Renal pelvis (tissue), 12 donors: Measurements from ENCODE around the gene RIOK1. TPM values are rescaled to one million over a fixed set of nuclear protein-coding genes. Genes with fewer than 3 reads are reported as not detected.
"Not testable (repeated sequence)": the region's sequence is repeated elsewhere in the genome, so short reads cannot be mapped to it uniquely, and the experiment has no call there.

Experiments
- DNase-seq: peaks from one replicate; pipeline ENCODE4 v3.0.0-alpha.2; 2013
- long read RNA-seq, 16 experiments: transcript quantifications; one replicate each; lab custom pipeline, GENCODE V29; 2026
- polyA plus RNA-seq, 3 donors: library from polyadenylated mRNA; unstranded; fragments of 120-200 nt; gene quantifications; one replicate each; pipeline ENCODE4 v1.2.1, GENCODE V29; 2013; ENCODE audit not compliant: insufficient read length in 3 of 3

Gene RIOK1
- 10 to 100 TPM; 28.4 to 34.3 (median 33.4) TPM for polyA plus RNA-seq
- long read RNA-seq, donor 1, partial matches to known transcripts = 0 of 3 reads
- long read RNA-seq, donor 1, other reads (novel, unspliced or antisense) = 0 of 3 reads
- long read RNA-seq, donor 2, transcript RIOK1-202 (17 exons, 2,810 nt) = major isoform, 7 of 13 reads
- long read RNA-seq, donor 2, partial matches to known transcripts = 6 of 13 reads
- long read RNA-seq, donor 2, other reads (novel, unspliced or antisense) = 0 of 13 reads
- long read RNA-seq, donor 3, partial matches to known transcripts = 0 of 3 reads
- long read RNA-seq, donor 3, other reads (novel, unspliced or antisense) = 0 of 3 reads
- long read RNA-seq, donor 4, transcript RIOK1-202 (17 exons, 2,810 nt) = major isoform, 6 of 6 reads
- long read RNA-seq, donor 4, partial matches to known transcripts = 0 of 6 reads
- long read RNA-seq, donor 4, other reads (novel, unspliced or antisense) = 0 of 6 reads
- long read RNA-seq, donor 5, partial matches to known transcripts = 0 of 1 reads
- long read RNA-seq, donor 5, other reads (novel, unspliced or antisense) = 0 of 1 reads
- long read RNA-seq, donor 6, transcript RIOK1-202 (17 exons, 2,810 nt) = major isoform, 8 of 20 reads
- long read RNA-seq, donor 6, partial matches to known transcripts = 12 of 20 reads
- long read RNA-seq, donor 6, other reads (novel, unspliced or antisense) = 0 of 20 reads
- long read RNA-seq, donor 7, partial matches to known transcripts = 22 of 23 reads
- long read RNA-seq, donor 7, other reads (novel, unspliced or antisense) = 0 of 23 reads
- long read RNA-seq, donor 8, partial matches to known transcripts = 0 of 4 reads
- long read RNA-seq, donor 8, other reads (novel, unspliced or antisense) = 0 of 4 reads
- long read RNA-seq, donor 9, partial matches to known transcripts = 0 of 3 reads
- long read RNA-seq, donor 9, other reads (novel, unspliced or antisense) = 0 of 3 reads
- long read RNA-seq, donor 10, partial matches to known transcripts = 0 of 3 reads
- long read RNA-seq, donor 10, other reads (novel, unspliced or antisense) = 0 of 3 reads
- long read RNA-seq, donor 11, transcript RIOK1-202 (17 exons, 2,810 nt) = major isoform, 5 of 11 reads
- long read RNA-seq, donor 11, partial matches to known transcripts = 6 of 11 reads
- long read RNA-seq, donor 11, other reads (novel, unspliced or antisense) = 0 of 11 reads
- long read RNA-seq, donor 12, transcript RIOK1-202 (17 exons, 2,810 nt) = major isoform, 8 of 15 reads
- long read RNA-seq, donor 12, partial matches to known transcripts = 7 of 15 reads
- long read RNA-seq, donor 12, other reads (novel, unspliced or antisense) = 0 of 15 reads
- long read RNA-seq, donor 13, partial matches to known transcripts = 5 of 6 reads
- long read RNA-seq, donor 13, other reads (novel, unspliced or antisense) = 0 of 6 reads
- long read RNA-seq, donor 14, transcript RIOK1-202 (17 exons, 2,810 nt) = major isoform, 6 of 26 reads
- long read RNA-seq, donor 14, partial matches to known transcripts = 20 of 26 reads
- long read RNA-seq, donor 14, other reads (novel, unspliced or antisense) = 0 of 26 reads
- long read RNA-seq, donor 15, transcript RIOK1-202 (17 exons, 2,810 nt) = major isoform, 10 of 15 reads
- long read RNA-seq, donor 15, partial matches to known transcripts = 5 of 15 reads
- long read RNA-seq, donor 15, other reads (novel, unspliced or antisense) = 0 of 15 reads
- long read RNA-seq, donor 16, transcript RIOK1-202 (17 exons, 2,810 nt) = major isoform, 7 of 12 reads
- long read RNA-seq, donor 16, partial matches to known transcripts = 5 of 12 reads
- long read RNA-seq, donor 16, other reads (novel, unspliced or antisense) = 0 of 12 reads

GRCh38 chr6:7389451-7390225 lies at the start of gene RIOK1, which contains the start of gene CAGE1:
Gene RIOK1 (plus strand): TSS chr6:7389808. CDS start chr6:7390003, 195 bp downstream.
Gene CAGE1 (minus strand): TSS chr6:7389742. CDS start chr6:7387173, 2,569 bp downstream.
- DNase-seq = peak; percentile 94

GRCh38 chr6:7341271-7341670 lies 48.3 kb upstream of the RIOK1 start:
- DNase-seq = no peak

GRCh38 chr6:7341989-7342742 lies 47.4 kb upstream of the RIOK1 start:
- no peak for DNase-seq

- DNase-seq = no peak
Observed at GRCh38 chr6:7343546-7344475, 45.8 kb upstream of the RIOK1 start.

GRCh38 chr6:7344773-7345450 lies 44.7 kb upstream of the RIOK1 start:
- not testable (repeated sequence) for DNase-seq

- not testable (repeated sequence) for DNase-seq
Observed at GRCh38 chr6:7347551-7347997, 42.0 kb upstream of the RIOK1 start.

- not testable (repeated sequence) for DNase-seq
Observed at GRCh38 chr6:7350591-7350990, 39.0 kb upstream of the RIOK1 start.

GRCh38 chr6:7351916-7352315 lies 37.7 kb upstream of the RIOK1 start:
- not testable (repeated sequence) for DNase-seq

- no peak for DNase-seq
Observed at GRCh38 chr6:7367408-7367807, 22.2 kb upstream of the RIOK1 start.

GRCh38 chr6:7373739-7374138 lies 15.9 kb upstream of the RIOK1 start:
- no peak for DNase-seq

GRCh38 chr6:7377961-7378360 lies 11.6 kb upstream of the RIOK1 start:
- no peak for DNase-seq

GRCh38 chr6:7378740-7379139 lies 10.9 kb upstream of the RIOK1 start:
- DNase-seq = no peak

GRCh38 chr6:7381092-7381491 lies 8.5 kb upstream of the RIOK1 start:
- DNase-seq = no peak

GRCh38 chr6:7389162-7389450 lies 502 bp upstream of the RIOK1 start:
- no peak for DNase-seq

- DNase-seq = no peak
Observed at GRCh38 chr6:7390226-7390878, 744 bp downstream of the RIOK1 start.

- no peak for DNase-seq
Observed at GRCh38 chr6:7391151-7391550, 1.5 kb downstream of the RIOK1 start.

- DNase-seq = no peak
Observed at GRCh38 chr6:7392402-7392801, 2.8 kb downstream of the RIOK1 start.
